A549 (cell line): Measurements from ENCODE around the gene GOLGA8B. TPM values are rescaled to one million over a fixed set of nuclear protein-coding genes. Genes with fewer than 3 reads are reported as not detected.
"Not testable (repeated sequence)": the region's sequence is repeated elsewhere in the genome, so short reads cannot be mapped to it uniquely, and the experiment has no call there.

ENCODE experiments used
- ATAC-seq, 2 experiments: fragments of 200-7000 bp in 1 of 2; fragments of >200 bp in 1 of 2; cut with Nextera tagmentation in 1 of 2; cut with Tn5 transposase in 1 of 2; 3 replicates each; pipeline versions ENCODE4 v1.8.0 to v1.9.1; 2018 to 2020; ENCODE audit warnings: mild to moderate bottlenecking in 1 of 2, moderate library complexity in 1 of 2
- CTCF ChIA-PET: fragments of 300-600 bp; sonication (Branson Sonifier 250); formaldehyde crosslinking; extraction: SDS; loops from one replicate; lab custom pipeline; 2021; ENCODE audit warnings: antibody characterized with exemption, inconsistent platforms; lab: Yijun Ruan, JAX
- POLR2A ChIA-PET: fragments of 350-600 bp; formaldehyde crosslinking; extraction: SDS; loops from one replicate; lab custom pipeline; 2021; ENCODE audit warnings: antibody characterized with exemption, inconsistent platforms; lab: Yijun Ruan, JAX
- DNase-seq, 2 experiments: peaks; one replicate each; pipeline versions ENCODE4 v3.0.0 to v3.0.0-alpha.2; 2011 to 2016; ENCODE audit warnings: low read depth in 1 of 2, low spot score in 1 of 2
- FAIRE-seq: peaks from 2 replicates; lab custom pipeline; 2011; peaks lifted over from hg19 to GRCh38; lab: Jason Lieb, UNC
- H3K27ac ChIP-seq, 2 experiments: fragments of >200 bp; sonication (Bioruptor Twin); formaldehyde crosslinking; 3 replicates each; pipeline ENCODE4 v1.5.1; 2016 to 2017
- H3K4me1 ChIP-seq: fragments of >200 bp; sonication (Bioruptor Twin); formaldehyde crosslinking; 3 replicates; pipeline ENCODE4 v1.6.1; 2016
- H3K4me2 ChIP-seq: fragments of >200 bp; sonication (Bioruptor Twin); formaldehyde crosslinking; 3 replicates; pipeline ENCODE4 v1.6.1; 2016
- H3K4me3 ChIP-seq: fragments of >200 bp; sonication (Bioruptor Twin); formaldehyde crosslinking; 3 replicates; pipeline ENCODE4 v1.5.1; 2016
- H3K9me3 ChIP-seq: fragments of >200 bp; sonication (Bioruptor Twin); formaldehyde crosslinking; 3 replicates; pipeline ENCODE4 v1.6.1; 2016
- CTCF ChIP-seq: fragments of >200 bp; sonication (Bioruptor Twin); formaldehyde crosslinking; IDR thresholded peaks from 3 replicates; pipeline ENCODE4 v1.5.1; 2016
- HOXB13 ChIP-seq: fragments of 250-450 bp; sonication (Bioruptor Pico); IDR thresholded peaks from 2 replicates; pipeline ENCODE4 v1.5.0; 2020; ENCODE audit warnings: low read depth, mild to moderate bottlenecking, moderate library complexity
- KDM5A ChIP-seq: fragments of 200-600 bp; sonication (generic); IDR thresholded peaks from 2 replicates; pipeline ENCODE4 v1.6.1; 2016; ENCODE audit warnings: antibody characterized with exemption, mild to moderate bottlenecking
- NPAS2 ChIP-seq: fragments of 250-450 bp; sonication (Bioruptor Pico); IDR thresholded peaks from 2 replicates; pipeline ENCODE4 v1.8.0; 2022; ENCODE audit warnings: mild to moderate bottlenecking, moderate library complexity, borderline replicate concordance
- PBX3 ChIP-seq: IDR thresholded peaks from 2 replicates; pipeline ENCODE4 v1.6.1; 2012
- PHF8 ChIP-seq: fragments of 200-600 bp; sonication (generic); IDR thresholded peaks from 2 replicates; pipeline ENCODE4 v1.6.1; 2016; ENCODE audit warnings: low read depth, mild to moderate bottlenecking, antibody characterized with exemption, moderate library complexity, borderline replicate concordance
- POLR2A ChIP-seq: IDR thresholded peaks from 2 replicates; pipeline ENCODE4 v1.6.1; 2012; ENCODE audit warnings: mild to moderate bottlenecking, low read length
- TFCP2L1 ChIP-seq: fragments of 250-450 bp; sonication (Bioruptor Pico); IDR thresholded peaks from 2 replicates; pipeline ENCODE4 v1.5.0; 2021; ENCODE audit warnings: mild to moderate bottlenecking
- WGBS: methylation state at CpG from one replicate; pipeline ENCODE4 v1.1.6; 2017; ENCODE audit errors: missing lambda C conversion rate; 5-methylcytosine and 5-hydroxymethylcytosine counted together
- polyA minus RNA-seq: library from RNA; depleted of rRNA, polyadenylated mRNA; stranded (reverse); fragments of >200 nt; gene quantifications from 2 replicates; pipeline ENCODE4 v1.2.3, GENCODE V29; 2011; rRNA and poly(A)+ RNA removed
- polyA plus RNA-seq, 4 experiments: library from polyadenylated mRNA; depleted of rRNA in 3 of 4; stranded (reverse); fragments of >200 nt; fragmentation: RNase III in 1 of 4; extraction: RNeasy Plus Mini Kit Qiagen cat#74134 plus additional on column Dnase treatment in 1 of 4; gene quantifications; 2 replicates in 3 of 4; 3 replicates in 1 of 4; pipeline ENCODE4 v1.2.3, GENCODE V29; 2011 to 2017
- TF ChIP-seq, protein P1 (sequence below): IDR thresholded peaks from 2 replicates; pipeline ENCODE4 v1.6.1; 2012
- TF ChIP-seq, protein P2 (sequence below): IDR thresholded peaks from 2 replicates; pipeline ENCODE4 v1.6.1; 2012; ENCODE audit warnings: low read depth, borderline replicate concordance
- TF ChIP-seq, protein P3 (sequence below): fragments of >200 bp; sonication (Bioruptor Twin); formaldehyde crosslinking; IDR thresholded peaks from 3 replicates; pipeline ENCODE4 v1.6.1; 2016
- TF ChIP-seq, protein P4 (sequence below): fragments of 200-600 bp; sonication (generic); IDR thresholded peaks from 2 replicates; pipeline ENCODE4 v1.6.1; 2016; ENCODE audit warnings: antibody characterized with exemption, mild to moderate bottlenecking, moderate library complexity

The GOLGA8B gene, protein sequence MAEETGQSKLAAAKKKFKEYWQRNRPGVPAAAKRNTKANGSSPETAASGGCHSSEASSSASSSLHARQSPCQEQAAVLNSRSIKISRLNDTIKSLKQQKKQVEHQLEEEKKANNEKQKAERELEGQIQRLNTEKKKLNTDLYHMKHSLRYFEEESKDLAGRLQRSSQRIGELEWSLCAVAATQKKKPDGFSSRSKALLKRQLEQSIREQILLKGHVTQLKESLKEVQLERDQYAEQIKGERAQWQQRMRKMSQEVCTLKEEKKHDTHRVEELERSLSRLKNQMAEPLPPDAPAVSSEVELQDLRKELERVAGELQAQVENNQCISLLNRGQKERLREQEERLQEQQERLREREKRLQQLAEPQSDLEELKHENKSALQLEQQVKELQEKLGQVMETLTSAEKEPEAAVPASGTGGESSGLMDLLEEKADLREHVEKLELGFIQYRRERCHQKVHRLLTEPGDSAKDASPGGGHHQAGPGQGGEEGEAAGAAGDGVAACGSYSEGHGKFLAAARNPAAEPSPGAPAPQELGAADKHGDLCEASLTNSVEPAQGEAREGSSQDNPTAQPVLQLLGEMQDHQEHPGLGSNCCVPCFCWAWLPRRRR
- polyA plus RNA-seq (2011; rRNA removed) (38.1 and 38.8 TPM in 2 replicates), polyA plus RNA-seq (2017; fragmentation: RNase III; extraction: RNeasy Plus Mini Kit Qiagen cat#74134 plus additional on column Dnase treatment) (49.0 to 50.9 TPM (median 50.2 TPM) in 3 replicates), polyA minus RNA-seq (12.6 and 14.0 TPM in 2 replicates)
- polyA plus RNA-seq (2012; cell fraction: cytosol; rRNA removed), result 12.8 and 15.9 TPM in 2 replicates
- 77.0 and 116 TPM in 2 replicates for polyA plus RNA-seq (2012; cell fraction: nucleus; rRNA removed)

- no peak for FAIRE-seq
- H3K27ac ChIP-seq, result peak within 1 kb of the TSS; percentile 80 to 87
- TF ChIP-seq, protein P1, sequence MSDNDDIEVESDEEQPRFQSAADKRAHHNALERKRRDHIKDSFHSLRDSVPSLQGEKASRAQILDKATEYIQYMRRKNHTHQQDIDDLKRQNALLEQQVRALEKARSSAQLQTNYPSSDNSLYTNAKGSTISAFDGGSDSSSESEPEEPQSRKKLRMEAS, result peak; percentile 72
- TF ChIP-seq CTCF (no peak), NPAS2 (CRISPR knock-in tag) (no peak), PBX3 (no peak), KDM5A (no peak), POLR2A (peak; percentile 62), TFCP2L1 (CRISPR knock-in tag) (0 out of 2 replicates have a peak, but pooled peaks have one; percentile 40), HOXB13 (no peak), PHF8 (0 out of 2 replicates have a peak, but pooled peaks have one; percentile 38)
- TF ChIP-seq, protein P2, sequence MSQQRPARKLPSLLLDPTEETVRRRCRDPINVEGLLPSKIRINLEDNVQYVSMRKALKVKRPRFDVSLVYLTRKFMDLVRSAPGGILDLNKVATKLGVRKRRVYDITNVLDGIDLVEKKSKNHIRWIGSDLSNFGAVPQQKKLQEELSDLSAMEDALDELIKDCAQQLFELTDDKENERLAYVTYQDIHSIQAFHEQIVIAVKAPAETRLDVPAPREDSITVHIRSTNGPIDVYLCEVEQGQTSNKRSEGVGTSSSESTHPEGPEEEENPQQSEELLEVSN, result peak; percentile 63; the same call in 1 of the 2 replicates
- TF ChIP-seq, protein P3, sequence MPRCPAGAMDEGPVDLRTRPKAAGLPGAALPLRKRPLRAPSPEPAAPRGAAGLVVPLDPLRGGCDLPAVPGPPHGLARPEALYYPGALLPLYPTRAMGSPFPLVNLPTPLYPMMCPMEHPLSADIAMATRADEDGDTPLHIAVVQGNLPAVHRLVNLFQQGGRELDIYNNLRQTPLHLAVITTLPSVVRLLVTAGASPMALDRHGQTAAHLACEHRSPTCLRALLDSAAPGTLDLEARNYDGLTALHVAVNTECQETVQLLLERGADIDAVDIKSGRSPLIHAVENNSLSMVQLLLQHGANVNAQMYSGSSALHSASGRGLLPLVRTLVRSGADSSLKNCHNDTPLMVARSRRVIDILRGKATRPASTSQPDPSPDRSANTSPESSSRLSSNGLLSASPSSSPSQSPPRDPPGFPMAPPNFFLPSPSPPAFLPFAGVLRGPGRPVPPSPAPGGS, result 0 out of 3 replicates have a peak, but pooled peaks have one; percentile 25
- TF ChIP-seq, protein P4, sequence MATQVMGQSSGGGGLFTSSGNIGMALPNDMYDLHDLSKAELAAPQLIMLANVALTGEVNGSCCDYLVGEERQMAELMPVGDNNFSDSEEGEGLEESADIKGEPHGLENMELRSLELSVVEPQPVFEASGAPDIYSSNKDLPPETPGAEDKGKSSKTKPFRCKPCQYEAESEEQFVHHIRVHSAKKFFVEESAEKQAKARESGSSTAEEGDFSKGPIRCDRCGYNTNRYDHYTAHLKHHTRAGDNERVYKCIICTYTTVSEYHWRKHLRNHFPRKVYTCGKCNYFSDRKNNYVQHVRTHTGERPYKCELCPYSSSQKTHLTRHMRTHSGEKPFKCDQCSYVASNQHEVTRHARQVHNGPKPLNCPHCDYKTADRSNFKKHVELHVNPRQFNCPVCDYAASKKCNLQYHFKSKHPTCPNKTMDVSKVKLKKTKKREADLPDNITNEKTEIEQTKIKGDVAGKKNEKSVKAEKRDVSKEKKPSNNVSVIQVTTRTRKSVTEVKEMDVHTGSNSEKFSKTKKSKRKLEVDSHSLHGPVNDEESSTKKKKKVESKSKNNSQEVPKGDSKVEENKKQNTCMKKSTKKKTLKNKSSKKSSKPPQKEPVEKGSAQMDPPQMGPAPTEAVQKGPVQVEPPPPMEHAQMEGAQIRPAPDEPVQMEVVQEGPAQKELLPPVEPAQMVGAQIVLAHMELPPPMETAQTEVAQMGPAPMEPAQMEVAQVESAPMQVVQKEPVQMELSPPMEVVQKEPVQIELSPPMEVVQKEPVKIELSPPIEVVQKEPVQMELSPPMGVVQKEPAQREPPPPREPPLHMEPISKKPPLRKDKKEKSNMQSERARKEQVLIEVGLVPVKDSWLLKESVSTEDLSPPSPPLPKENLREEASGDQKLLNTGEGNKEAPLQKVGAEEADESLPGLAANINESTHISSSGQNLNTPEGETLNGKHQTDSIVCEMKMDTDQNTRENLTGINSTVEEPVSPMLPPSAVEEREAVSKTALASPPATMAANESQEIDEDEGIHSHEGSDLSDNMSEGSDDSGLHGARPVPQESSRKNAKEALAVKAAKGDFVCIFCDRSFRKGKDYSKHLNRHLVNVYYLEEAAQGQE, result 0 out of 2 replicates have a peak, but pooled peaks have one; percentile 28
- peak within 1 kb of the TSS; percentile 88 for H3K4me2 ChIP-seq
- no peaks in the 10 kb centered on the region for H3K9me3 ChIP-seq
- ChIA-PET POLR2A (interaction anchor here (0.6 to 1.6 kb wide), 3 partner anchors 146 to 245 kb away, joined by 3 to 7 read pairs (median 4); partner anchors contain the start of genes GOLGA8A and LPCAT4), CTCF (interaction anchor here (0.6 to 1.4 kb wide), 2 partner anchors 241 to 522 kb away, joined by 3 read pairs; partner anchors contain the start of genes NOP10 and NUTM1)
- 5% methylated on average over 59 of the region's 101 CpGs for WGBS
- peak; percentile 75 to 80 for ATAC-seq
- peak; percentile 79 to 87 for DNase-seq
- H3K4me1 ChIP-seq, result peaks cover 16% of the 10 kb centered on the region
- peak within 1 kb of the TSS; percentile 97 for H3K4me3 ChIP-seq
Measured at GRCh38 chr15:34583399-34584329, at the start of gene GOLGA8B. Gene GOLGA8B (minus strand): TSS chr15:34583651. CDS start chr15:34535912, 47,739 bp downstream.

GRCh38 chr15:34633165-34633564, 49.7 kb upstream of the GOLGA8B start:
- H3K4me3 ChIP-seq, POLR2A ChIA-PET, FAIRE-seq, ATAC-seq, H3K9me3 ChIP-seq, DNase-seq, H3K4me2 ChIP-seq, H3K4me1 ChIP-seq, H3K27ac ChIP-seq: not testable (repeated sequence)
- CTCF ChIA-PET, result interaction anchor here (0.8 to 1.5 kb wide), 2 partner anchors 14 to 287 kb away, joined by 3 to 6 read pairs; no protein-coding TSS in a partner anchor
- 39% methylated on average over 3 of the region's 3 CpGs for WGBS
